Heart left ventricle (tissue), 13 donors: ENCODE data around the gene CRELD2.

ENCODE experiments used
- POLR2A ChIP-seq, 2 donors: fragments of 450-650 bp; IDR thresholded peaks; one replicate each; pipeline ENCODE4 v1.6.1; 2017; ENCODE audit warnings: antibody characterized with exemption in 2 of 2, mild to moderate bottlenecking in 2 of 2, moderate library complexity in 2 of 2
- TF ChIP-seq, protein P1 (sequence below), 12 donors: fragments of 200-600 bp; sonication (generic) in 4 of 12; IDR thresholded peaks; one replicate each; pipeline versions ENCODE4 v1.5.0 to v1.8.0; 2018 to 2022; ENCODE audit warnings: antibody characterized with exemption in 12 of 12, mild to moderate bottlenecking in 5 of 12
- donor health status: ischemic (EF 13 %, LVEDD 7.1; RV severe dilation, severe dysfunction).
- donor health status: DM: no; HTN: yes; CAD: no.
- donor health status: DM: no; HTN: no; CAD: no.
- donor health status: ischemic (EF 25% LVEDD 6.9; RV normal size, moderate dysfunction).
- donor health status: ischemic (EF 25% LVEDD 5.7; RV mildly dilated, moderate dysfunction).
- donor health status: ischemic (EF 35%, LVEDD 5.7; RV mildly dilated, moderate dysfunction).
- donor health status: nonischemic (EF 11% LVEDD 7.7; RV severe dilation, severe dysfunction).
- donor health status: DM: yes; HTN: yes; CAD: no.
- donor health status: PGD.
- donor health status: ischemic (EF 29% LVEDD 5.4; RV normal size, mild dysfunction).
- donor health status: nonischemic (EF 23%, LVEDD 6.1; RV moderate dilation, normal function).

- TF ChIP-seq, protein P1, sequence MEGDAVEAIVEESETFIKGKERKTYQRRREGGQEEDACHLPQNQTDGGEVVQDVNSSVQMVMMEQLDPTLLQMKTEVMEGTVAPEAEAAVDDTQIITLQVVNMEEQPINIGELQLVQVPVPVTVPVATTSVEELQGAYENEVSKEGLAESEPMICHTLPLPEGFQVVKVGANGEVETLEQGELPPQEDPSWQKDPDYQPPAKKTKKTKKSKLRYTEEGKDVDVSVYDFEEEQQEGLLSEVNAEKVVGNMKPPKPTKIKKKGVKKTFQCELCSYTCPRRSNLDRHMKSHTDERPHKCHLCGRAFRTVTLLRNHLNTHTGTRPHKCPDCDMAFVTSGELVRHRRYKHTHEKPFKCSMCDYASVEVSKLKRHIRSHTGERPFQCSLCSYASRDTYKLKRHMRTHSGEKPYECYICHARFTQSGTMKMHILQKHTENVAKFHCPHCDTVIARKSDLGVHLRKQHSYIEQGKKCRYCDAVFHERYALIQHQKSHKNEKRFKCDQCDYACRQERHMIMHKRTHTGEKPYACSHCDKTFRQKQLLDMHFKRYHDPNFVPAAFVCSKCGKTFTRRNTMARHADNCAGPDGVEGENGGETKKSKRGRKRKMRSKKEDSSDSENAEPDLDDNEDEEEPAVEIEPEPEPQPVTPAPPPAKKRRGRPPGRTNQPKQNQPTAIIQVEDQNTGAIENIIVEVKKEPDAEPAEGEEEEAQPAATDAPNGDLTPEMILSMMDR (IDR thresholded peaks at IDR 0.05), result no peak
- no peak for TF ChIP-seq POLR2A (IDR thresholded peaks at IDR 0.05)
Observed at GRCh38 chr22:49963647-49964026, 45.2 kb downstream of the CRELD2 start.
